HepG2 (cell line): Measurements from ENCODE around the gene SEC11A. TPM values are rescaled to one million over a fixed set of nuclear protein-coding genes. Genes with fewer than 3 reads are reported as not detected.
A peak's percentile ranks its signal among the peaks of the same experiment; 100 is the strongest.

Experiments used
- ATF7-NPFF ChIP-seq: sonication (generic); formaldehyde crosslinking; IDR thresholded peaks from 2 replicates; pipeline ENCODE4 v1.8.1; 2023; ENCODE audit warnings: mild to moderate bottlenecking, low read depth, missing genetic modification reagents, moderate library complexity
- ELF1 ChIP-seq: sonication (generic); formaldehyde crosslinking; IDR thresholded peaks from 2 replicates; pipeline ENCODE4 v1.4.0; 2020; ENCODE audit warnings: missing genetic modification reagents
- FIP1L1 ChIP-seq: fragments of 200-400 bp; formaldehyde crosslinking; IDR thresholded peaks from 2 replicates; pipeline ENCODE4 v1.6.1; 2018; ENCODE audit warnings: low read depth, mild to moderate bottlenecking, low read length, moderate library complexity, borderline replicate concordance; ENCODE audit not compliant: insufficient read depth
- HOXA5 ChIP-seq: sonication (generic); formaldehyde crosslinking; IDR thresholded peaks from 2 replicates; pipeline ENCODE4 v1.4.0; 2020; ENCODE audit warnings: missing genetic modification reagents
- KAT8 ChIP-seq: IDR thresholded peaks from 2 replicates; pipeline ENCODE4 v1.6.1; 2016; ENCODE audit warnings: missing genetic modification reagents, missing compliant biosample characterization
- KLF6 ChIP-seq: IDR thresholded peaks from 2 replicates; pipeline ENCODE4 v1.8.0; 2016; ENCODE audit warnings: missing biosample characterization, missing genetic modification reagents
- MED1 ChIP-seq: sonication (generic); formaldehyde crosslinking; IDR thresholded peaks from 2 replicates; pipeline ENCODE4 v1.4.0; 2020; ENCODE audit warnings: missing genetic modification reagents
- NFKB2 ChIP-seq: sonication (generic); formaldehyde crosslinking; IDR thresholded peaks from 2 replicates; pipeline ENCODE4 v1.4.0; 2020; ENCODE audit warnings: missing genetic modification reagents, borderline replicate concordance
- RBFOX2 ChIP-seq: fragments of 200-400 bp; formaldehyde crosslinking; IDR thresholded peaks from 2 replicates; pipeline ENCODE4 v1.6.1; 2017; ENCODE audit warnings: low read depth, mild to moderate bottlenecking, low read length
- RFX3 ChIP-seq: IDR thresholded peaks from 2 replicates; pipeline ENCODE4 v1.6.1; 2016; ENCODE audit warnings: missing biosample characterization, missing genetic modification reagents
- SIN3A ChIP-seq: IDR thresholded peaks from 2 replicates; pipeline ENCODE4 v1.6.1; 2011; ENCODE audit warnings: low read depth, mild to moderate bottlenecking, control low read depth, low read length, borderline replicate concordance
- ZBTB7B ChIP-seq: sonication (generic); formaldehyde crosslinking; IDR thresholded peaks from 2 replicates; pipeline ENCODE4 v1.4.0; 2020; ENCODE audit warnings: missing genetic modification reagents
- ZFP90 ChIP-seq: sonication (generic); formaldehyde crosslinking; IDR thresholded peaks from 2 replicates; pipeline ENCODE4 v1.8.0; 2022; ENCODE audit warnings: missing genetic modification reagents, mild to moderate bottlenecking, inconsistent platforms, borderline replicate concordance
- ZFX ChIP-seq: sonication (generic); formaldehyde crosslinking; IDR thresholded peaks from 2 replicates; pipeline ENCODE4 v1.4.0; 2020; ENCODE audit warnings: mild to moderate bottlenecking, low read depth, missing genetic modification reagents, moderate library complexity
- ZNF33B ChIP-seq: sonication (generic); formaldehyde crosslinking; IDR thresholded peaks from 2 replicates; pipeline ENCODE4 v1.5.1; 2020; ENCODE audit warnings: mild to moderate bottlenecking, missing genetic modification reagents
- ZNF547 ChIP-seq: sonication (generic); formaldehyde crosslinking; IDR thresholded peaks from 2 replicates; pipeline ENCODE4 v1.5.1; 2020; ENCODE audit warnings: mild to moderate bottlenecking, missing genetic modification reagents
- ZNF788 ChIP-seq: sonication (generic); formaldehyde crosslinking; IDR thresholded peaks from 2 replicates; pipeline ENCODE4 v1.5.0; 2020; ENCODE audit warnings: mild to moderate bottlenecking, missing genetic modification reagents, borderline replicate concordance
- ZNF879 ChIP-seq: sonication (generic); formaldehyde crosslinking; IDR thresholded peaks from 2 replicates; pipeline ENCODE4 v1.8.1; 2023; ENCODE audit warnings: missing genetic modification reagents
- ZNF883 ChIP-seq: sonication (generic); formaldehyde crosslinking; IDR thresholded peaks from 2 replicates; pipeline ENCODE4 v1.5.1; 2020; ENCODE audit warnings: mild to moderate bottlenecking, missing genetic modification reagents; ENCODE audit errors: not compliant biosample characterization
- polyA plus RNA-seq, 8 experiments: library from polyadenylated mRNA; depleted of rRNA in 3 of 8; stranded (reverse) in 7 of 8; unstranded in 1 of 8; fragments of >200 nt; fragmentation: Illumina TruSeq in 4 of 8; extraction: Trizol in 4 of 8; gene quantifications; 2 replicates each; pipeline versions ENCODE4 v1.2.1 to v1.2.3, GENCODE V29; 2011 to 2016; ENCODE audit warnings: low read depth in 4 of 8, missing spikeins in 1 of 8, mixed read lengths in 1 of 8; ENCODE audit not compliant: insufficient read depth in 1 of 8
- total RNA-seq, 5 experiments: library from RNA; depleted of rRNA; stranded (reverse); fragments of >200 nt; fragmentation: Illumina TruSeq; extraction: Trizol; gene quantifications; 2 replicates each; pipeline ENCODE4 v1.2.3, GENCODE V29; 2016; ENCODE audit warnings: low read depth in 1 of 5
- TF ChIP-seq, protein P1 (sequence below): IDR thresholded peaks from 2 replicates; pipeline ENCODE4 v1.6.1; 2018; ENCODE audit warnings: missing genetic modification reagents, mild to moderate bottlenecking, missing compliant biosample characterization
- TF ChIP-seq, protein P2 (sequence below), 2 experiments: sonication (generic) in 1 of 2; formaldehyde crosslinking in 1 of 2; IDR thresholded peaks; 2 replicates each; pipeline versions ENCODE4 v1.4.0 to v1.6.1; 2018 to 2020; ENCODE audit warnings: missing genetic modification reagents in 2 of 2, borderline replicate concordance in 1 of 2, low read depth in 1 of 2, mild to moderate bottlenecking in 1 of 2, missing biosample characterization in 1 of 2
- TF ChIP-seq, protein P3 (sequence below): sonication (generic); formaldehyde crosslinking; IDR thresholded peaks from 2 replicates; pipeline ENCODE4 v1.8.1; 2023; ENCODE audit warnings: missing genetic modification reagents, mild to moderate bottlenecking, borderline replicate concordance
- TF ChIP-seq, protein P4 (sequence below): sonication (generic); formaldehyde crosslinking; IDR thresholded peaks from 2 replicates; pipeline ENCODE4 v1.5.1; 2020; ENCODE audit warnings: missing genetic modification reagents, mild to moderate bottlenecking, borderline replicate concordance
- TF ChIP-seq, protein P5 (sequence below): IDR thresholded peaks from 2 replicates; pipeline ENCODE4 v1.6.1; 2012; ENCODE audit warnings: inconsistent platforms

SEC11A gene
- total and polyA plus RNA-seq, 2 of the 13 experiments (the other 11 are each of a cell fraction or from before 2014, with no cell fraction given): 141 to 230 TPM

DNA sequence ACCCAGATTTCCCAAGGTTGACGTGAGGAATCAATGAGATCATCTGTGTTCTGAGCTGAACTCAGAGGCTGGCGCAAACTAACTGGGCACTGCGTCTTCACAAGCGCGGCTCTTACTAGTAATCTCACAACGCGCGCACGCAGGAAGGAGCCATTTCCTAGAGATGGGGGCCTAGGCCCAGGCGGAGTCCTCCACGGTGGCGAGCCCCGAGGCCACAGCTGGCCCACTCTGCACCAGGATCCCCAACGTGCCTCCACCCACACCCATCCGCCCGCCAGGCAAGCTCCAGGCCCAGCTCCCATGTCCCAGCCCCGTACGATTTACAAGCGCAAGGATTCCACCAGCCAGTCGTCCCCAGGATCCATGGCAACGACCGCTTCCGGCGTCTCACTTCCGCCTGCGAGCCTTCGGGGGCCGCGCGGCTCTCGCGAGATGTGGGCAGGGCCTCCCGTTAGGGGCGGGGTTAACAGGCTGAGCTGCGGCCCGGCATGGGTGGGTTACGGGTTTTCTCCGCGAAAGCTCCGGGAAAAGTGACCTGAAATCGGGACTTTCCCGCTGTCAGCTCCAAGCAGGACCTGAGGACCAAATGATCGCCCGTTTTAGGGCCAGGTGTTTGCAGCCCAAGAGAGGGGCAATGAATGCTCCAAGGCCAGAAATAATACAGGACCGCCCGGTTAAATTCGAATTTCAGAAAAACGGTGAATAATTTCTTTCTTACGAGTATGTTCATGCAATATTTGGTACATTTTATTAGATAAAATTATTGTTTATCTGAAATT lies 61.8 kb downstream of the SEC11A start, which contains the start of gene WDR73 (continued):
- TF ChIP-seq ATF7-NPFF (CRISPR knock-in tag) (peak; percentile 85), FIP1L1 (no peak), ZFX (CRISPR knock-in tag) (peak; percentile 95), HOXA5 (peak; percentile 62; the same call in 1 of the 2 replicates), KAT8 (CRISPR knock-in tag) (peak; percentile 85; the same call in 1 of the 2 replicates), SIN3A (peak; percentile 87; the same call in 1 of the 2 replicates), ZNF788 (peak; percentile 49; the same call in 1 of the 2 replicates), RBFOX2 (peak; percentile 93), MED1 (CRISPR knock-in tag) (peak; percentile 55; the same call in 1 of the 2 replicates), ZNF879 (CRISPR knock-in tag) (no peak), ELF1 (CRISPR knock-in tag) (peak; percentile 94), KLF6 (peak; percentile 63; the same call in 1 of the 2 replicates), ZBTB7B (peak; percentile 29; the same call in 1 of the 2 replicates), RFX3 (CRISPR knock-in tag) (peak; percentile 94), ZNF33B (CRISPR knock-in tag) (peak; percentile 86), ZNF883 (CRISPR knock-in tag) (peak; percentile 44), ZFP90 (peak; percentile 81; the same call in 1 of the 2 replicates), NFKB2 (CRISPR knock-in tag) (peak; percentile 82), ZNF547 (CRISPR knock-in tag) (peak; percentile 39; the same call in 1 of the 2 replicates)
- TF ChIP-seq, protein P1, sequence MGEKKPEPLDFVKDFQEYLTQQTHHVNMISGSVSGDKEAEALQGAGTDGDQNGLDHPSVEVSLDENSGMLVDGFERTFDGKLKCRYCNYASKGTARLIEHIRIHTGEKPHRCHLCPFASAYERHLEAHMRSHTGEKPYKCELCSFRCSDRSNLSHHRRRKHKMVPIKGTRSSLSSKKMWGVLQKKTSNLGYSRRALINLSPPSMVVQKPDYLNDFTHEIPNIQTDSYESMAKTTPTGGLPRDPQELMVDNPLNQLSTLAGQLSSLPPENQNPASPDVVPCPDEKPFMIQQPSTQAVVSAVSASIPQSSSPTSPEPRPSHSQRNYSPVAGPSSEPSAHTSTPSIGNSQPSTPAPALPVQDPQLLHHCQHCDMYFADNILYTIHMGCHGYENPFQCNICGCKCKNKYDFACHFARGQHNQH (CRISPR knock-in tag): peak; percentile 78; the same call in 1 of the 2 replicates
- TF ChIP-seq, protein P2, sequence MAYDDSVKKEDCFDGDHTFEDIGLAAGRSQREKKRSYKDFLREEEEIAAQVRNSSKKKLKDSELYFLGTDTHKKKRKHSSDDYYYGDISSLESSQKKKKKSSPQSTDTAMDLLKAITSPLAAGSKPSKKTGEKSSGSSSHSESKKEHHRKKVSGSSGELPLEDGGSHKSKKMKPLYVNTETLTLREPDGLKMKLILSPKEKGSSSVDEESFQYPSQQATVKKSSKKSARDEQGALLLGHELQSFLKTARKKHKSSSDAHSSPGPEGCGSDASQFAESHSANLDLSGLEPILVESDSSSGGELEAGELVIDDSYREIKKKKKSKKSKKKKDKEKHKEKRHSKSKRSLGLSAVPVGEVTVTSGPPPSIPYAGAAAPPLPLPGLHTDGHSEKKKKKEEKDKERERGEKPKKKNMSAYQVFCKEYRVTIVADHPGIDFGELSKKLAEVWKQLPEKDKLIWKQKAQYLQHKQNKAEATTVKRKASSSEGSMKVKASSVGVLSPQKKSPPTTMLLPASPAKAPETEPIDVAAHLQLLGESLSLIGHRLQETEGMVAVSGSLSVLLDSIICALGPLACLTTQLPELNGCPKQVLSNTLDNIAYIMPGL (CRISPR knock-in tag; IDR thresholded peaks at IDR 0.05; ENCODE audit: borderline replicate concordance in 1 of 2, low read depth in 1 of 2): peak; percentile 67 to 68; a peak in 3 of 4 replicates
- TF ChIP-seq, protein P3, sequence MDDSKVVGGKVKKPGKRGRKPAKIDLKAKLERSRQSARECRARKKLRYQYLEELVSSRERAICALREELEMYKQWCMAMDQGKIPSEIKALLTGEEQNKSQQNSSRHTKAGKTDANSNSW (CRISPR knock-in tag): 0 out of 2 replicates have a peak, but pooled peaks have one; percentile 77
- TF ChIP-seq, protein P4, sequence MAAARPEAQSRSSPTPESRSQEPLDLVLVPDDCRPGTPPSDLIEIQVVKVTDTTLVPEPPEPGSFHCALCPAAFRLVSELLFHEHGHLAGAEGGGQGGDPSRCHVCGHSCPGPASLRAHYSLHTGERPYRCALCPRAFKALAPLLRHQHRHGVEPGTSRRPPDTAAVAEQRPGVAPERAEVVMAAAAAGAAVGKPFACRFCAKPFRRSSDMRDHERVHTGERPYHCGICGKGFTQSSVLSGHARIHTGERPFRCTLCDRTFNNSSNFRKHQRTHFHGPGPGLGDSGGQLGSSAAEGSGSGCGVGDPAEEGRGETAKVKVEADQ (CRISPR knock-in tag): peak; percentile 59
- TF ChIP-seq, protein P5, sequence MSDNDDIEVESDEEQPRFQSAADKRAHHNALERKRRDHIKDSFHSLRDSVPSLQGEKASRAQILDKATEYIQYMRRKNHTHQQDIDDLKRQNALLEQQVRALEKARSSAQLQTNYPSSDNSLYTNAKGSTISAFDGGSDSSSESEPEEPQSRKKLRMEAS: no peak
